ENCODE data around the gene SLC25A42. TPM values are rescaled to one million over a fixed set of nuclear protein-coding genes. Genes with fewer than 3 reads are reported as not detected.

Gene SLC25A42
- total and polyA plus RNA-seq, 2 of the 13 experiments (the other 11 are each of a cell fraction or from before 2014, with no cell fraction given): 12.8 to 18.3 TPM

DNA sequence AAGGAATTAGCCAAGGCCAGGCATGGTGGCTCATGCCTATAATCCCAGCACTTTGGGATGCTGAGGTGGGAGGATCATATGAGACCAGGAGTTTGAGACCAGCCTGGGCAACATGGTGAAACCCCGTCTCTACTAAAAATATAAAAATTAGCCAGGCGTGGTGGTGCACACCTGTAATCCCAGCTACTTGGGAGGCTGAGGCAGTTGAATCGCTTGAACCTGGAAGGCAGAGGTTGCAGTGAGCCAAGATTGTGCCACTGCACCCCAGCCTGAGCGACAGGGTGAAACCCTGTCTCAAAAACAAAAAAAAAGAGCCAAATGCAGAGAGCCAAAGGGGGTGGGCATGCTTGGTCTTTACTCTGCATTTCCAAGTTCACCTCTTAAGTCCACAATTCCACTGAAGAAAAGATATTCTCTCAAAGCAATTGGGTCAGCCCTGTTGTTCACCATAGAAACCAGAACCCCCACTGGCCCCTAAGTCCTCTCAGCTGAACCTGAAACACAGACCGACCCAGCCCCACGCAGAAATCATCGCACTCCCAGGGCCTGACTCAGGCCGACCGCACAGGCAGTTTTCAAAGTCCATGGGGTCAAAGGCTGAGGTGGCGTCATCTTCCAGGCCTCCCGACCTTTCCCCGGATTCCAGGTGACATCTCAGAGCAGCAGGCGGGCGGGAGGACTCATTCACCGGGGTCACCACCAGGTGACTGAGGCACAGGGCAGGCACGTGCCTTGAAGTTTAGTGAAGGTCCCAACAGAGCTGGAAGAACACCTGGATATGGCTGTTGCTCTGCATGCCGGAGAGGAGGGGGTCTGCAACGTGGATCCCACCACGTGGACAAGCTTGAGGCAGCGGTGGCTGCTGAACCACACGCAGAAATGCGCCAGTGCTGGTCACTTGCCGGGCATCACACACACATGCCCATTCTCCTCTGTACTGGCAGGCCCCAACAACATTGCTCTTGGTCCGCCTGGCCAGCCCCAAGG lies 33.1 kb downstream of the SLC25A42 start (continued):
- TF ChIP-seq NR2F2 (IDR thresholded peaks at IDR 0.05; ENCODE audit: borderline replicate concordance, low read depth) (peak; percentile 89), ZNF776 (CRISPR knock-in tag; IDR thresholded peaks at IDR 0.05) (peak; percentile 73; the same call in 1 of the 2 replicates), ZNF382 (CRISPR knock-in tag; IDR thresholded peaks at IDR 0.05; ENCODE audit: borderline replicate concordance) (no peak), ATF7 (IDR thresholded peaks at IDR 0.05) (peak; percentile 90), ATF7 (CRISPR knock-in tag; IDR thresholded peaks at IDR 0.05) (peak; percentile 100), ZNF550 (CRISPR knock-in tag; IDR thresholded peaks at IDR 0.05; ENCODE audit: borderline replicate concordance) (no peak), CHD2 (IDR thresholded peaks at IDR 0.05; ENCODE audit: low read depth, low read length) (no peak), ZSCAN20 (CRISPR knock-in tag; IDR thresholded peaks at IDR 0.05; ENCODE audit: borderline replicate concordance) (no peak), ZNF430 (CRISPR knock-in tag; IDR thresholded peaks at IDR 0.05) (peak; percentile 94), TSC22D2 (CRISPR knock-in tag; IDR thresholded peaks at IDR 0.05; ENCODE audit: borderline replicate concordance) (0 out of 2 replicates have a peak, but pooled peaks have one; percentile 18), GPN1 (CRISPR knock-in tag; IDR thresholded peaks at IDR 0.05; ENCODE audit: borderline replicate concordance) (no peak), ZNF264 (CRISPR knock-in tag; IDR thresholded peaks at IDR 0.05) (peak; percentile 69), ZFP82 (CRISPR knock-in tag; IDR thresholded peaks at IDR 0.05; ENCODE audit: borderline replicate concordance) (peak; percentile 77; the same call in 1 of the 2 replicates), ZC3H13 (CRISPR knock-in tag; IDR thresholded peaks at IDR 0.05) (peak; percentile 77; the same call in 1 of the 2 replicates), RBM39 (IDR thresholded peaks at IDR 0.05; ENCODE audit: low read depth, low read length, poor library complexity, severe bottlenecking) (no peak), SIN3A (IDR thresholded peaks at IDR 0.05; ENCODE audit: borderline replicate concordance, low read depth, low read length) (no peak), HHEX (CRISPR knock-in tag; IDR thresholded peaks at IDR 0.05) (peak; percentile 20; the same call in 1 of the 2 replicates)
- TF ChIP-seq, protein P1, sequence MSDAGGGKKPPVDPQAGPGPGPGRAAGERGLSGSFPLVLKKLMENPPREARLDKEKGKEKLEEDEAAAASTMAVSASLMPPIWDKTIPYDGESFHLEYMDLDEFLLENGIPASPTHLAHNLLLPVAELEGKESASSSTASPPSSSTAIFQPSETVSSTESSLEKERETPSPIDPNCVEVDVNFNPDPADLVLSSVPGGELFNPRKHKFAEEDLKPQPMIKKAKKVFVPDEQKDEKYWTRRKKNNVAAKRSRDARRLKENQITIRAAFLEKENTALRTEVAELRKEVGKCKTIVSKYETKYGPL (CRISPR knock-in tag; IDR thresholded peaks at IDR 0.05): no peak
- TF ChIP-seq, protein P2, sequence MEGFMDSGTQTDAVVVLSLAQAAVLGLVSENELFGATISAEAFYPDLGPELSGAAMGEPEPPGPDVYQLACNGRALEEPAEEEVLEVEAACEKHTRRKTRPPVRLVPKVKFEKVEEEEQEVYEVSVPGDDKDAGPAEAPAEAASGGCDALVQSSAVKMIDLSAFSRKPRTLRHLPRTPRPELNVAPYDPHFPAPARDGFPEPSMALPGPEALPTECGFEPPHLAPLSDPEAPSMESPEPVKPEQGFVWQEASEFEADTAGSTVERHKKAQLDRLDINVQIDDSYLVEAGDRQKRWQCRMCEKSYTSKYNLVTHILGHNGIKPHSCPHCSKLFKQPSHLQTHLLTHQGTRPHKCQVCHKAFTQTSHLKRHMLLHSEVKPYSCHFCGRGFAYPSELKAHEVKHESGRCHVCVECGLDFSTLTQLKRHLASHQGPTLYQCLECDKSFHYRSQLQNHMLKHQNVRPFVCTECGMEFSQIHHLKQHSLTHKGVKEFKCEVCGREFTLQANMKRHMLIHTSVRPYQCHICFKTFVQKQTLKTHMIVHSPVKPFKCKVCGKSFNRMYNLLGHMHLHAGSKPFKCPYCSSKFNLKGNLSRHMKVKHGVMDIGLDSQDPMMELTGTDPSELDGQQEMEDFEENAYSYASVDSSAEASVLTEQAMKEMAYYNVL (CRISPR knock-in tag; IDR thresholded peaks at IDR 0.05; ENCODE audit: borderline replicate concordance): no peak; the same call in 1 of the 2 replicates
- TF ChIP-seq, protein P3, sequence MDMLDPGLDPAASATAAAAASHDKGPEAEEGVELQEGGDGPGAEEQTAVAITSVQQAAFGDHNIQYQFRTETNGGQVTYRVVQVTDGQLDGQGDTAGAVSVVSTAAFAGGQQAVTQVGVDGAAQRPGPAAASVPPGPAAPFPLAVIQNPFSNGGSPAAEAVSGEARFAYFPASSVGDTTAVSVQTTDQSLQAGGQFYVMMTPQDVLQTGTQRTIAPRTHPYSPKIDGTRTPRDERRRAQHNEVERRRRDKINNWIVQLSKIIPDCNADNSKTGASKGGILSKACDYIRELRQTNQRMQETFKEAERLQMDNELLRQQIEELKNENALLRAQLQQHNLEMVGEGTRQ (IDR thresholded peaks at IDR 0.05; ENCODE audit: low read depth, low read length): peak; percentile 54; the same call in 1 of the 2 replicates
- TF ChIP-seq, protein P3 (CRISPR knock-in tag; IDR thresholded peaks at IDR 0.05; ENCODE audit: borderline replicate concordance): no peak; the same call in 1 of the 2 replicates
- TF ChIP-seq, protein P4, sequence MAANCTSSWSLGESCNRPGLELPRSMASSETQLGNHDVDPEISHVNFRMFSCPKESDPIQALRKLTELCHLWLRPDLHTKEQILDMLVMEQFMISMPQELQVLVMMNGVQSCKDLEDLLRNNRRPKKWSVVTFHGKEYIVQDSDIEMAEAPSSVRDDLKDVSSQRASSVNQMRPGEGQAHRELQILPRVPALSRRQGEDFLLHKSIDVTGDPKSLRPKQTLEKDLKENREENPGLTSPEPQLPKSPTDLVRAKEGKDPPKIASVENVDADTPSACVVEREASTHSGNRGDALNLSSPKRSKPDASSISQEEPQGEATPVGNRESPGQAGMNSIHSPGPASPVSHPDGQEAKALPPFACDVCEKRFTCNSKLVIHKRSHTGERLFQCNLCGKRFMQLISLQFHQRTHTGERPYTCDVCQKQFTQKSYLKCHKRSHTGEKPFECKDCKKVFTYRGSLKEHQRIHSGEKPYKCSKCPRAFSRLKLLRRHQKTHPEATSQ (CRISPR knock-in tag; IDR thresholded peaks at IDR 0.05; ENCODE audit: borderline replicate concordance): peak; percentile 77; the same call in 1 of the 2 replicates

Data from HepG2 (cell line).